ENCODE data around the gene CNBP.

DNA sequence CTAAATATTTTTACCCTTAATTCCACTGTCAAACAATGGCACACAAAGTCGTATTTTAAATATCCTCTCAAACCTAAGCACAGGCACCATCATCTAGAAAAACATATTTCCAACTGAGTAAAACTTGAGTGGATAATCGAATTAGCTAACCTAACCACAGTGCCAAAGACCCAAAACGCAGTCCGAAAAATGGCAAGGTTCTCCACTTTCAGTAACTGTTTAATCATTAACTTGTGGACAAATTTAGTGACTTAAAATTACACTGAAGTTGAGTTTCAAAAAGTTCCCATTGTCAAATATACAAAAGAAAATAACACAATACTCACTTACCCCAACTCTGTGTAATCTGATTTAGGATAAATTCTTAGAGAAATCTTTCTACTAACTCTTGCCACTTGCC, 10.0 kb downstream of the CNBP start:
- TF ChIP-seq, protein P1, sequence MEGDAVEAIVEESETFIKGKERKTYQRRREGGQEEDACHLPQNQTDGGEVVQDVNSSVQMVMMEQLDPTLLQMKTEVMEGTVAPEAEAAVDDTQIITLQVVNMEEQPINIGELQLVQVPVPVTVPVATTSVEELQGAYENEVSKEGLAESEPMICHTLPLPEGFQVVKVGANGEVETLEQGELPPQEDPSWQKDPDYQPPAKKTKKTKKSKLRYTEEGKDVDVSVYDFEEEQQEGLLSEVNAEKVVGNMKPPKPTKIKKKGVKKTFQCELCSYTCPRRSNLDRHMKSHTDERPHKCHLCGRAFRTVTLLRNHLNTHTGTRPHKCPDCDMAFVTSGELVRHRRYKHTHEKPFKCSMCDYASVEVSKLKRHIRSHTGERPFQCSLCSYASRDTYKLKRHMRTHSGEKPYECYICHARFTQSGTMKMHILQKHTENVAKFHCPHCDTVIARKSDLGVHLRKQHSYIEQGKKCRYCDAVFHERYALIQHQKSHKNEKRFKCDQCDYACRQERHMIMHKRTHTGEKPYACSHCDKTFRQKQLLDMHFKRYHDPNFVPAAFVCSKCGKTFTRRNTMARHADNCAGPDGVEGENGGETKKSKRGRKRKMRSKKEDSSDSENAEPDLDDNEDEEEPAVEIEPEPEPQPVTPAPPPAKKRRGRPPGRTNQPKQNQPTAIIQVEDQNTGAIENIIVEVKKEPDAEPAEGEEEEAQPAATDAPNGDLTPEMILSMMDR (conservative IDR thresholded peaks at IDR 0.05; ENCODE audit: low read depth, low read length), result no peak
- TF ChIP-seq EZH2 (IDR thresholded peaks at IDR 0.05; ENCODE audit: low read length, unreplicated experiment) (no peak), EZH2phosphoT487 (IDR thresholded peaks at IDR 0.05; ENCODE audit: borderline replicate concordance, low read length) (no peak)
